DND-41 (cell line): ENCODE measurements around the gene CEP170B.

Experiments used
- ATAC-seq: fragments of 200-7000 bp; cut with Tn5 transposase; 3 replicates; pipeline ENCODE4 v1.9.1; 2021; ENCODE audit warnings: low read depth; ENCODE audit not compliant: insufficient read depth
- DNase-seq: peaks from one replicate; pipeline ENCODE4 v3.0.0-alpha.2; 2020
- H2AFZ ChIP-seq: 2 replicates; pipeline ENCODE4 v1.6.0; 2012; ENCODE audit warnings: low read depth, low read length
- H3K27ac ChIP-seq: 2 replicates; pipeline ENCODE4 v1.5.1; 2012; ENCODE audit warnings: low read length, inconsistent platforms
- H3K27me3 ChIP-seq: fragments of 200-600 bp; sonication (generic); 2 replicates; pipeline ENCODE4 v1.6.0; 2012; ENCODE audit warnings: low read length, mild to moderate bottlenecking, inconsistent platforms; ENCODE audit not compliant: insufficient read depth, poor library complexity
- H3K36me3 ChIP-seq: 2 replicates; pipeline ENCODE4 v1.5.1; 2012; ENCODE audit warnings: low read length, inconsistent platforms; ENCODE audit not compliant: insufficient read depth
- H3K4me1 ChIP-seq: 2 replicates; pipeline ENCODE4 v1.5.1; 2012; ENCODE audit warnings: mild to moderate bottlenecking, low read length; ENCODE audit not compliant: insufficient read depth
- H3K4me2 ChIP-seq: 2 replicates; pipeline ENCODE4 v1.6.0; 2012; ENCODE audit warnings: mild to moderate bottlenecking, moderate library complexity, low read length, inconsistent platforms; ENCODE audit not compliant: insufficient read depth
- H3K4me3 ChIP-seq, 2 experiments: fragments of 200-600 bp in 1 of 2; shearing (Covaris generic) in 1 of 2; 2 replicates each; pipeline ENCODE4 v1.5.1; 2012 to 2016; ENCODE audit warnings: inconsistent platforms in 2 of 2, low read length in 2 of 2, mild to moderate bottlenecking in 2 of 2, low read depth in 1 of 2, moderate library complexity in 1 of 2
- H3K79me2 ChIP-seq: 2 replicates; pipeline ENCODE4 v1.6.0; 2012; ENCODE audit warnings: low read length, inconsistent platforms; ENCODE audit not compliant: insufficient read depth
- H3K9ac ChIP-seq: 2 replicates; pipeline ENCODE4 v1.6.0; 2012; ENCODE audit warnings: low read depth, mild to moderate bottlenecking, inconsistent platforms, low read length, moderate library complexity
- H3K9me3 ChIP-seq: 2 replicates; pipeline ENCODE4 v1.5.1; 2012; ENCODE audit warnings: low read length, moderate library complexity, mild to moderate bottlenecking, inconsistent platforms; ENCODE audit not compliant: insufficient read depth, severe bottlenecking
- H4K20me1 ChIP-seq: 2 replicates; pipeline ENCODE4 v1.6.0; 2012; ENCODE audit warnings: low read length; ENCODE audit not compliant: insufficient read depth
- EZH2 ChIP-seq: IDR thresholded peaks from 3 replicates; pipeline ENCODE4 v1.6.1; 2012; ENCODE audit warnings: borderline replicate concordance, low read depth, mild to moderate bottlenecking, moderate library complexity, low read length, inconsistent platforms; ENCODE audit not compliant: severe bottlenecking
- TF ChIP-seq, protein P1 (sequence below): IDR thresholded peaks from 2 replicates; pipeline ENCODE4 v1.5.1; 2012; ENCODE audit warnings: borderline replicate concordance, low read length, moderate library complexity, mild to moderate bottlenecking; ENCODE audit not compliant: poor library complexity, severe bottlenecking; ENCODE audit errors: extremely low read depth

CEP170B gene

DNA sequence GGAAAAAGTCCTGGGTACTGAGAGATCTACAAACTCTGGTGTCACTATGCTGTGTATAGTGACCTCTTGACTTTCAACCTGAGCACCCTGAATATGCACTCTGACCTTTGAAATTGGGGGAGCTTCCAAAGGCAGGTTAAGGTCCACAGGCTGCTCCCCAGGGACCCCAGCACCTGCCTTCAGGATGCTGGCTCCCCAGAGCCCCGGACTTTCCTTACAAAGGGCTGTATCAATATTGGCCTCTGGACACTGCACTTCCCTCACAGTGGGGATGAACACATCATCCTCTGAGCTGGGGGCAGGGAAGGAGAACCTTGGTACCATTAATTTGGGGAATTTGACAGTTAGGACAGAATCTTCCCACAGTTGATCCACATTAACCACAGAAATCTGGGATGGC is 73.9 kb downstream of the CEP170B start:
- ATAC-seq (no peak), DNase-seq (no peak)
- H3K36me3 ChIP-seq: no peaks in the 10 kb centered on the region
- TF ChIP-seq, protein P1, sequence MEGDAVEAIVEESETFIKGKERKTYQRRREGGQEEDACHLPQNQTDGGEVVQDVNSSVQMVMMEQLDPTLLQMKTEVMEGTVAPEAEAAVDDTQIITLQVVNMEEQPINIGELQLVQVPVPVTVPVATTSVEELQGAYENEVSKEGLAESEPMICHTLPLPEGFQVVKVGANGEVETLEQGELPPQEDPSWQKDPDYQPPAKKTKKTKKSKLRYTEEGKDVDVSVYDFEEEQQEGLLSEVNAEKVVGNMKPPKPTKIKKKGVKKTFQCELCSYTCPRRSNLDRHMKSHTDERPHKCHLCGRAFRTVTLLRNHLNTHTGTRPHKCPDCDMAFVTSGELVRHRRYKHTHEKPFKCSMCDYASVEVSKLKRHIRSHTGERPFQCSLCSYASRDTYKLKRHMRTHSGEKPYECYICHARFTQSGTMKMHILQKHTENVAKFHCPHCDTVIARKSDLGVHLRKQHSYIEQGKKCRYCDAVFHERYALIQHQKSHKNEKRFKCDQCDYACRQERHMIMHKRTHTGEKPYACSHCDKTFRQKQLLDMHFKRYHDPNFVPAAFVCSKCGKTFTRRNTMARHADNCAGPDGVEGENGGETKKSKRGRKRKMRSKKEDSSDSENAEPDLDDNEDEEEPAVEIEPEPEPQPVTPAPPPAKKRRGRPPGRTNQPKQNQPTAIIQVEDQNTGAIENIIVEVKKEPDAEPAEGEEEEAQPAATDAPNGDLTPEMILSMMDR: no peak
- TF ChIP-seq EZH2: no peak
- no peaks in the 10 kb centered on the region for H3K9me3 ChIP-seq
- no peak overlapping the region for H3K4me2 ChIP-seq
- H3K9ac ChIP-seq: no peak overlapping the region
- H3K27ac ChIP-seq: no peak overlapping the region
- no peak overlapping the region for H3K4me3 ChIP-seq
- no peaks in the 10 kb centered on the region for H4K20me1 ChIP-seq
- no peaks in the 10 kb centered on the region for H3K79me2 ChIP-seq
- H3K27me3 ChIP-seq: peaks cover 35% of the 10 kb centered on the region
- 0 out of 2 replicates have a peak, but pooled peaks cover 3% of the 10 kb centered on the region for H3K4me1 ChIP-seq
- H2AFZ ChIP-seq: no peak overlapping the region

DNA sequence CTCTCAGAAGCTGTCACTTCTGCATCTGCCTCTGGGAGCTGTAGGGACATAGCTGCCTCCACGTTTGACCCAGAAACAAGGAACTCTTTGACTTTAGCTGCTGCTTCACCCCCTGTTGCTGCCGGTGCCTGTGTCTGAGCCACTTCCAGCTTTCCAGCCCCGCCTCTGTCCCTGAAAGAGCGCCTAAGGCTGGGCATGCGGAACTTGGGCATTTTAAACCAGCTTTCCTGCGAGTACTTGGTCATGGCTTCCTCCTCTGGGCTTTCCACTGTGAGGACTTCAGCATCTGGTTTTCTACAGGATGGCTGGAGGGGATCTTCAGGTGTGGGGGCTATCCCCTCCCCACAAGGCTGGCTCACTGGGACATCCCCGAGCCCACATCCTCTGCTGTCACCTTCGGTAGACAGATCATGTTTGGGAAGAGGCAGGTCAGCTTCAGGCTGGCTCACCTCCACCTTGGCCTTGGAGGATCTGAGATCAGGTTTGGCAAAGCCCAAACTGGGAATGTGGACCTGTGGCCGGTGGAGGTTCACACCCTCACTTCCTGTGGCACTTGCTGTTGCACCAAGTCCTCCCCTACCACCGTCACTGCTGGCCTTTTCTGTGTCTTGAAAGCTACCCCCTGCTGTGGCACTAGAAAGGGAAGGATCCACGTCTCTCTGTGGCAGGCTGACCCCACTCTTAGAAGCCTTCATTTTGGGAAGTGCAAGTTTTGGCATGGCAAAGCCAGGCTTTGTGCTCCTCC is 74.8 kb downstream of the CEP170B start:
- Histone ChIP-seq H2AFZ (no peak overlapping the region), H3K27ac (no peak overlapping the region), H3K4me1 (no peaks in the 10 kb centered on the region), H3K9ac (no peak overlapping the region), H3K79me2 (no peaks in the 10 kb centered on the region), H3K4me3 (no peak overlapping the region), H4K20me1 (no peaks in the 10 kb centered on the region), H3K4me2 (no peak overlapping the region), H3K27me3 (peaks cover 26% of the 10 kb centered on the region), H3K9me3 (no peaks in the 10 kb centered on the region), H3K36me3 (no peaks in the 10 kb centered on the region)
- TF ChIP-seq, protein P1: no peak
- TF ChIP-seq EZH2: no peak
- ATAC-seq (no peak), DNase-seq (no peak)

DNA sequence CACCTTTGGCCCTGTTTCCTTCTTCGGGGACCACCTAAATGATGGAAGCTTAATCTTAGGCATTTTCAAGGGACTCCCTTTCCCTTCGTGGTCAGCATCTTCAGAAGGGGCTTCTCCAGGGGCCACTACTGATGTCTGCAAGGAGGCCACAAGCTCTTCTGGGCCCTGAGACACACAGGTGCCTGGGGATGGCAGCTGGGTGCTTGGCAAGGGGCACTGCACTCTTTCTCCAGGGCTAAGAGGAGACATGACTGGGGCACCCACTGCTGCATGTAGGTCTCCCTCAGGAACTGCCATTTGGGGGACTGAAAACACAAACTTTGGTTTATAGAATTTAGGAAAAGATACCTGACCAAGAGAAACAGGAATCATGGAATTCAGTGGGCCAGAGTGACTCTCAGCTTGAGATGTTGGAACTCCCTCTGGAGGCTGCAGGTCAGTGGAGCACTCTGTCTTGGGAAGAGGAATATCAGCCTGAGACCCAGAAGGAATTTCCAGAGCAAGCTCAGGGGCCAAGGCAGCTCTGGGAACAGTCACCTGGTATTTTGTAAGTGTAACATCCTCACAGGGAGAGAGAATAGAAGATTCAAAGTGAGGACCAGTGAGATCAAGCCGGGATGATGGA is 75.6 kb downstream of the CEP170B start:
- Histone ChIP-seq H3K4me2 (no peak overlapping the region), H3K9me3 (no peaks in the 10 kb centered on the region), H3K36me3 (no peaks in the 10 kb centered on the region), H3K79me2 (no peaks in the 10 kb centered on the region), H3K4me1 (no peaks in the 10 kb centered on the region), H3K27me3 (peaks cover 20% of the 10 kb centered on the region), H4K20me1 (no peaks in the 10 kb centered on the region), H3K9ac (no peak overlapping the region), H3K27ac (no peak overlapping the region), H3K4me3 (no peak overlapping the region), H2AFZ (no peak overlapping the region)
- TF ChIP-seq, protein P1: no peak
- TF ChIP-seq EZH2: no peak
- DNase-seq: no peak
- no peak for ATAC-seq
